Lower leg skin (tissue), 4 donors: ENCODE data around the gene CADM1. TPM values are rescaled to one million over a fixed set of nuclear protein-coding genes. Genes with fewer than 3 reads are reported as not detected.
A peak's percentile ranks its signal among the peaks of the same experiment; 100 is the strongest.

Source experiments
- DNase-seq, 2 donors: peaks; one replicate each; pipeline ENCODE4 v3.0.0-alpha.2; 2019; ENCODE audit warnings: low spot score in 2 of 2
- H3K4me3 ChIP-seq: fragments of 200-600 bp; sonication (generic); 2 replicates; pipeline ENCODE4 v1.5.1; 2017; ENCODE audit warnings: mild to moderate bottlenecking, low read depth; ENCODE audit not compliant: poor library complexity, severe bottlenecking
- CTCF ChIP-seq, 3 donors: fragments of 450-650 bp; IDR thresholded peaks; one replicate each; pipeline ENCODE4 v1.5.1; 2016; ENCODE audit warnings: antibody characterized with exemption in 3 of 3, mild to moderate bottlenecking in 3 of 3, moderate library complexity in 2 of 3
- POLR2A ChIP-seq, 2 donors: fragments of 450-650 bp; IDR thresholded peaks; one replicate each; pipeline ENCODE4 v1.6.1; 2016 to 2017; ENCODE audit warnings: antibody characterized with exemption in 2 of 2, mild to moderate bottlenecking in 1 of 2, moderate library complexity in 1 of 2
- WGBS, 2 donors: methylation state at CpG; one replicate each; pipeline ENCODE4 v1.1.5; 2018; 5-methylcytosine and 5-hydroxymethylcytosine counted together
- intact Hi-C: fragments of 100-400 bp; cut with DNase I; formaldehyde crosslinking; loops from one replicate; pipeline ENCODE4 v1.15.0; 2023; ENCODE audit warnings: low total_unique reads
- total RNA-seq, 4 donors: library from RNA; depleted of rRNA; stranded (reverse); fragments of >200 nt; gene quantifications; one replicate each; pipeline ENCODE4 v1.1.0, GENCODE V29; 2016

The CADM1 gene
- total RNA-seq, 4 donors from 2014 or later: 9.4 to 21.4 (median 11.8) TPM

GRCh38 chr11:115167456-115167855, 336.8 kb downstream of the CADM1 start:
- peak in 1 of 2 donors; percentile 46 for DNase-seq
- H3K4me3 ChIP-seq: no peak overlapping the region
- 67% methylated on average over 4 of the region's 4 CpGs for WGBS, 2 donors
- TF ChIP-seq POLR2A (IDR thresholded peaks at IDR 0.05) (no peak), CTCF (IDR thresholded peaks at IDR 0.05) (no peak)
- intact Hi-C loops: no loop called here

- no peak for DNase-seq
- no peak overlapping the region for H3K4me3 ChIP-seq
- intact Hi-C loops: no loop called here
- whole genome bisulfite sequencing, 2 donors: 49 to 55% methylated on average over 6 of the region's 6 CpGs
- no peak for TF ChIP-seq POLR2A (IDR thresholded peaks at IDR 0.05)
- TF ChIP-seq CTCF (IDR thresholded peaks at IDR 0.05): no peak
These were observed 337.4 kb downstream of the CADM1 start for GRCh38 chr11:115166820-115167219.

GRCh38 chr11:115164774-115165173, 339.4 kb downstream of the CADM1 start:
- TF ChIP-seq POLR2A (IDR thresholded peaks at IDR 0.05): no peak
- TF ChIP-seq CTCF (IDR thresholded peaks at IDR 0.05): no peak
- H3K4me3 ChIP-seq: no peak overlapping the region
- no peak for DNase-seq
- 59 to 63% methylated on average over 6 of the region's 6 CpGs for WGBS, 2 donors
- intact Hi-C loops: no loop called here

GRCh38 chr11:115162919-115163318, 341.3 kb downstream of the CADM1 start:
- no peak for DNase-seq
- intact Hi-C loops: no loop called here
- 54% methylated on average over 2 of the region's 2 CpGs for WGBS, 2 donors
- TF ChIP-seq CTCF (IDR thresholded peaks at IDR 0.05) (no peak), POLR2A (IDR thresholded peaks at IDR 0.05) (no peak)
- no peak overlapping the region for H3K4me3 ChIP-seq

GRCh38 chr11:115161876-115162275, 342.3 kb downstream of the CADM1 start:
- H3K4me3 ChIP-seq: no peak overlapping the region
- intact Hi-C loops: no loop called here
- TF ChIP-seq POLR2A (IDR thresholded peaks at IDR 0.05): no peak
- 69 to 95% methylated on average over 2 of the region's 2 CpGs for WGBS, 2 donors
- no peak for DNase-seq

- DNase-seq: no peak
- TF ChIP-seq CTCF (IDR thresholded peaks at IDR 0.05) (no peak), POLR2A (IDR thresholded peaks at IDR 0.05) (no peak)
- intact Hi-C loops: no loop called here
- whole genome bisulfite sequencing, 2 donors: 61% methylated on average over 7 to 9 of the region's 9 CpGs
- H3K4me3 ChIP-seq: no peak overlapping the region
These were observed 345.0 kb downstream of the CADM1 start for GRCh38 chr11:115159207-115159606.
